HepG2 (cell line): ENCODE measurements around the gene DNMT3A. TPM values are rescaled to one million over a fixed set of nuclear protein-coding genes. Genes with fewer than 3 reads are reported as not detected.
A peak's percentile ranks its signal among the peaks of the same experiment; 100 is the strongest.

Experiments
- ATF1 ChIP-seq: IDR thresholded peaks from 2 replicates; pipeline ENCODE4 v1.6.1; 2016; ENCODE audit warnings: mild to moderate bottlenecking, control low read depth
- CHCHD3 ChIP-seq: sonication (generic); formaldehyde crosslinking; IDR thresholded peaks from 2 replicates; pipeline ENCODE4 v1.8.0; 2022; ENCODE audit warnings: mild to moderate bottlenecking, missing genetic modification reagents, moderate library complexity
- DZIP1 ChIP-seq: sonication (generic); formaldehyde crosslinking; IDR thresholded peaks from 2 replicates; pipeline ENCODE4 v1.5.0; 2020; ENCODE audit warnings: mild to moderate bottlenecking, missing genetic modification reagents
- KLF11 ChIP-seq: IDR thresholded peaks from 2 replicates; pipeline ENCODE4 v1.6.1; 2016; ENCODE audit warnings: missing compliant biosample characterization
- KLF12 ChIP-seq: sonication (generic); formaldehyde crosslinking; IDR thresholded peaks from 2 replicates; pipeline ENCODE4 v1.4.0; 2020; ENCODE audit warnings: missing genetic modification reagents, borderline replicate concordance
- KLF15 ChIP-seq: sonication (generic); formaldehyde crosslinking; IDR thresholded peaks from 2 replicates; pipeline ENCODE4 v1.8.1; 2023; ENCODE audit warnings: borderline replicate concordance, mild to moderate bottlenecking, inconsistent platforms, missing genetic modification reagents, mixed read lengths
- MYPOP ChIP-seq: sonication (generic); formaldehyde crosslinking; IDR thresholded peaks from 2 replicates; pipeline ENCODE4 v1.8.1; 2023; ENCODE audit warnings: mild to moderate bottlenecking, moderate library complexity, missing genetic modification reagents
- RFXANK ChIP-seq: IDR thresholded peaks from 2 replicates; pipeline ENCODE4 v1.6.1; 2016
- THAP11 ChIP-seq: IDR thresholded peaks from 2 replicates; pipeline ENCODE4 v1.6.1; 2016; ENCODE audit warnings: missing biosample characterization, missing genetic modification reagents
- ZFP90 ChIP-seq: sonication (generic); formaldehyde crosslinking; IDR thresholded peaks from 2 replicates; pipeline ENCODE4 v1.8.0; 2022; ENCODE audit warnings: missing genetic modification reagents, mild to moderate bottlenecking, inconsistent platforms, borderline replicate concordance
- ZNF280B ChIP-seq: sonication (generic); formaldehyde crosslinking; IDR thresholded peaks from 2 replicates; pipeline ENCODE4 v1.5.0; 2020; ENCODE audit warnings: missing genetic modification reagents, mild to moderate bottlenecking, borderline replicate concordance
- ZNF280D ChIP-seq: sonication (generic); formaldehyde crosslinking; IDR thresholded peaks from 2 replicates; pipeline ENCODE4 v1.5.1; 2020; ENCODE audit warnings: mild to moderate bottlenecking, missing genetic modification reagents
- polyA plus RNA-seq, 8 experiments: library from polyadenylated mRNA; depleted of rRNA in 3 of 8; stranded (reverse) in 7 of 8; unstranded in 1 of 8; fragments of >200 nt; fragmentation: Illumina TruSeq in 4 of 8; extraction: Trizol in 4 of 8; gene quantifications; 2 replicates each; pipeline versions ENCODE4 v1.2.1 to v1.2.3, GENCODE V29; 2011 to 2016; ENCODE audit warnings: low read depth in 4 of 8, missing spikeins in 1 of 8, mixed read lengths in 1 of 8; ENCODE audit not compliant: insufficient read depth in 1 of 8
- total RNA-seq, 5 experiments: library from RNA; depleted of rRNA; stranded (reverse); fragments of >200 nt; fragmentation: Illumina TruSeq; extraction: Trizol; gene quantifications; 2 replicates each; pipeline ENCODE4 v1.2.3, GENCODE V29; 2016; ENCODE audit warnings: low read depth in 1 of 5
- TF ChIP-seq, protein P1 (sequence below): sonication (generic); formaldehyde crosslinking; IDR thresholded peaks from 2 replicates; pipeline ENCODE4 v1.4.0; 2020; ENCODE audit warnings: mild to moderate bottlenecking, missing genetic modification reagents
- TF ChIP-seq, protein P2 (sequence below): sonication (generic); formaldehyde crosslinking; IDR thresholded peaks from 2 replicates; pipeline ENCODE4 v1.8.0; 2022; ENCODE audit warnings: missing genetic modification reagents, mild to moderate bottlenecking, borderline replicate concordance

DNMT3A gene
- total and polyA plus RNA-seq, 2 of the 13 experiments (the other 11 are each of a cell fraction or from before 2014, with no cell fraction given): 14.7 to 29.1 TPM

GRCh38 chr2:25362049-25362433 is 20.3 kb upstream of the DNMT3A start (continued):
- no peak for TF ChIP-seq CHCHD3
- TF ChIP-seq KLF11 (CRISPR knock-in tag): peak; percentile 94
- peak; percentile 57; the same call in 1 of the 2 replicates for TF ChIP-seq RFXANK (CRISPR knock-in tag)
- TF ChIP-seq ZNF280B (CRISPR knock-in tag): peak; percentile 66; the same call in 1 of the 2 replicates
- peak; percentile 20; the same call in 1 of the 2 replicates for TF ChIP-seq ZNF280D
- TF ChIP-seq, protein P1, sequence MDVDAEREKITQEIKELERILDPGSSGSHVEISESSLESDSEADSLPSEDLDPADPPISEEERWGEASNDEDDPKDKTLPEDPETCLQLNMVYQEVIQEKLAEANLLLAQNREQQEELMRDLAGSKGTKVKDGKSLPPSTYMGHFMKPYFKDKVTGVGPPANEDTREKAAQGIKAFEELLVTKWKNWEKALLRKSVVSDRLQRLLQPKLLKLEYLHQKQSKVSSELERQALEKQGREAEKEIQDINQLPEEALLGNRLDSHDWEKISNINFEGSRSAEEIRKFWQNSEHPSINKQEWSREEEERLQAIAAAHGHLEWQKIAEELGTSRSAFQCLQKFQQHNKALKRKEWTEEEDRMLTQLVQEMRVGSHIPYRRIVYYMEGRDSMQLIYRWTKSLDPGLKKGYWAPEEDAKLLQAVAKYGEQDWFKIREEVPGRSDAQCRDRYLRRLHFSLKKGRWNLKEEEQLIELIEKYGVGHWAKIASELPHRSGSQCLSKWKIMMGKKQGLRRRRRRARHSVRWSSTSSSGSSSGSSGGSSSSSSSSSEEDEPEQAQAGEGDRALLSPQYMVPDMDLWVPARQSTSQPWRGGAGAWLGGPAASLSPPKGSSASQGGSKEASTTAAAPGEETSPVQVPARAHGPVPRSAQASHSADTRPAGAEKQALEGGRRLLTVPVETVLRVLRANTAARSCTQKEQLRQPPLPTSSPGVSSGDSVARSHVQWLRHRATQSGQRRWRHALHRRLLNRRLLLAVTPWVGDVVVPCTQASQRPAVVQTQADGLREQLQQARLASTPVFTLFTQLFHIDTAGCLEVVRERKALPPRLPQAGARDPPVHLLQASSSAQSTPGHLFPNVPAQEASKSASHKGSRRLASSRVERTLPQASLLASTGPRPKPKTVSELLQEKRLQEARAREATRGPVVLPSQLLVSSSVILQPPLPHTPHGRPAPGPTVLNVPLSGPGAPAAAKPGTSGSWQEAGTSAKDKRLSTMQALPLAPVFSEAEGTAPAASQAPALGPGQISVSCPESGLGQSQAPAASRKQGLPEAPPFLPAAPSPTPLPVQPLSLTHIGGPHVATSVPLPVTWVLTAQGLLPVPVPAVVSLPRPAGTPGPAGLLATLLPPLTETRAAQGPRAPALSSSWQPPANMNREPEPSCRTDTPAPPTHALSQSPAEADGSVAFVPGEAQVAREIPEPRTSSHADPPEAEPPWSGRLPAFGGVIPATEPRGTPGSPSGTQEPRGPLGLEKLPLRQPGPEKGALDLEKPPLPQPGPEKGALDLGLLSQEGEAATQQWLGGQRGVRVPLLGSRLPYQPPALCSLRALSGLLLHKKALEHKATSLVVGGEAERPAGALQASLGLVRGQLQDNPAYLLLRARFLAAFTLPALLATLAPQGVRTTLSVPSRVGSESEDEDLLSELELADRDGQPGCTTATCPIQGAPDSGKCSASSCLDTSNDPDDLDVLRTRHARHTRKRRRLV: peak; percentile 77; the same call in 1 of the 2 replicates
- TF ChIP-seq, protein P2, sequence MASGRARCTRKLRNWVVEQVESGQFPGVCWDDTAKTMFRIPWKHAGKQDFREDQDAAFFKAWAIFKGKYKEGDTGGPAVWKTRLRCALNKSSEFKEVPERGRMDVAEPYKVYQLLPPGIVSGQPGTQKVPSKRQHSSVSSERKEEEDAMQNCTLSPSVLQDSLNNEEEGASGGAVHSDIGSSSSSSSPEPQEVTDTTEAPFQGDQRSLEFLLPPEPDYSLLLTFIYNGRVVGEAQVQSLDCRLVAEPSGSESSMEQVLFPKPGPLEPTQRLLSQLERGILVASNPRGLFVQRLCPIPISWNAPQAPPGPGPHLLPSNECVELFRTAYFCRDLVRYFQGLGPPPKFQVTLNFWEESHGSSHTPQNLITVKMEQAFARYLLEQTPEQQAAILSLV (CRISPR knock-in tag): 0 out of 2 replicates have a peak, but pooled peaks have one; percentile 49
- no peak for TF ChIP-seq KLF15
- peak; percentile 76; the same call in 1 of the 2 replicates for TF ChIP-seq KLF12
- peak; percentile 51; the same call in 1 of the 2 replicates for TF ChIP-seq THAP11
- TF ChIP-seq ZFP90 (CRISPR knock-in tag): peak; percentile 90
- TF ChIP-seq MYPOP (CRISPR knock-in tag): 0 out of 2 replicates have a peak, but pooled peaks have one; percentile 63
- TF ChIP-seq ATF1 (CRISPR knock-in tag): no peak
- TF ChIP-seq DZIP1 (CRISPR knock-in tag): no peak
